Suppressor macrophage (primary cell): ENCODE measurements around the gene ELSPBP1.
"Not testable (repeated sequence)": the region's sequence is repeated elsewhere in the genome, so short reads cannot be mapped to it uniquely, and the experiment has no call there.

Experiments used
- DNase-seq, 4 experiments: peaks; one replicate each; pipeline ENCODE4 v3.0.0-alpha.2; 2020 to 2022

The ELSPBP1 gene

GRCh38 chr19:48043675-48044258 is 49.3 kb downstream of the ELSPBP1 start, which contains the start of gene CABP5:
Gene CABP5, minus strand, starts transcription at chr19:48044079. Its CDS starts 157 bp downstream, at chr19:48043922.
- DNase-seq = no peak

GRCh38 chr19:48044561-48044960 is 50.1 kb downstream of the ELSPBP1 start:
- DNase-seq = no peak

GRCh38 chr19:48051335-48052033 is 57.1 kb downstream of the ELSPBP1 start:
- no peak for DNase-seq

GRCh38 chr19:48053076-48053475 is 58.6 kb downstream of the ELSPBP1 start:
- no peak for DNase-seq

- DNase-seq = no peak
Observed at GRCh38 chr19:48053856-48054255, 59.4 kb downstream of the ELSPBP1 start.

- no peak for DNase-seq
Observed at GRCh38 chr19:48059331-48059730, 64.9 kb downstream of the ELSPBP1 start.

- no peak for DNase-seq
Observed at GRCh38 chr19:48060381-48060780, 65.9 kb downstream of the ELSPBP1 start.

GRCh38 chr19:48061401-48062344 is 67.2 kb downstream of the ELSPBP1 start:
- no peak for DNase-seq

GRCh38 chr19:48064509-48064908 is 70.1 kb downstream of the ELSPBP1 start:
- no peak for DNase-seq

GRCh38 chr19:48069435-48069834 is 75.0 kb downstream of the ELSPBP1 start:
- no peak for DNase-seq

GRCh38 chr19:48070177-48070769 is 75.8 kb downstream of the ELSPBP1 start:
- DNase-seq = not testable (repeated sequence)
